Measurements from ENCODE around the gene DSCAML1.

DSCAML1 gene

GRCh38 chr11:117603932-117604331 is 193.1 kb downstream of the DSCAML1 start:
- H3K4me3 ChIP-seq (ENCODE audit: low read depth, low read length): no peak overlapping the region
- CTCF ChIA-PET: no interaction called here
- TF ChIP-seq CTCF (IDR thresholded peaks at IDR 0.05; ENCODE audit: insufficient read depth, low read length, missing control alignments): no peak
- no peak for DNase-seq (ENCODE audit: low read depth, low spot score)
- POLR2A ChIA-PET: no interaction called here

GRCh38 chr11:117601006-117601708 is 195.9 kb downstream of the DSCAML1 start:
- ChIA-PET CTCF (no interaction called here), POLR2A (no interaction called here)
- no peak for DNase-seq (ENCODE audit: low read depth, low spot score)
- no peak overlapping the region for H3K4me3 ChIP-seq (ENCODE audit: low read depth, low read length)
- TF ChIP-seq CTCF (IDR thresholded peaks at IDR 0.05; ENCODE audit: insufficient read depth, low read length, missing control alignments): no peak

GRCh38 chr11:117600234-117600783 is 196.7 kb downstream of the DSCAML1 start:
- no peak overlapping the region for H3K4me3 ChIP-seq (ENCODE audit: low read depth, low read length)
- POLR2A ChIA-PET: no interaction called here
- no peak for TF ChIP-seq CTCF (IDR thresholded peaks at IDR 0.05; ENCODE audit: insufficient read depth, low read length, missing control alignments)
- CTCF ChIA-PET: no interaction called here
- DNase-seq (ENCODE audit: low read depth, low spot score): no peak

GRCh38 chr11:117597071-117597470 is 199.9 kb downstream of the DSCAML1 start:
- ChIA-PET CTCF (no interaction called here), POLR2A (no interaction called here)
- no peak overlapping the region for H3K4me3 ChIP-seq (ENCODE audit: low read depth, low read length)
- DNase-seq (ENCODE audit: low read depth, low spot score): no peak
- no peak for TF ChIP-seq CTCF (IDR thresholded peaks at IDR 0.05; ENCODE audit: insufficient read depth, low read length, missing control alignments)

- ChIA-PET POLR2A (no interaction called here), CTCF (no interaction called here)
- H3K4me3 ChIP-seq (ENCODE audit: low read depth, low read length): no peak overlapping the region
- no peak for TF ChIP-seq CTCF (IDR thresholded peaks at IDR 0.05; ENCODE audit: insufficient read depth, low read length, missing control alignments)
- DNase-seq (ENCODE audit: low read depth, low spot score): no peak
These were observed 201.6 kb downstream of the DSCAML1 start for GRCh38 chr11:117595440-117595839.

GRCh38 chr11:117594721-117595120 is 202.3 kb downstream of the DSCAML1 start:
- no peak for TF ChIP-seq CTCF (IDR thresholded peaks at IDR 0.05; ENCODE audit: insufficient read depth, low read length, missing control alignments)
- CTCF ChIA-PET: no interaction called here
- H3K4me3 ChIP-seq (ENCODE audit: low read depth, low read length): no peak overlapping the region
- POLR2A ChIA-PET: no interaction called here
- DNase-seq (ENCODE audit: low read depth, low spot score): no peak
